Fibroblast of lung (primary cell): ENCODE measurements around the gene MICAL3. TPM values are rescaled to one million over a fixed set of nuclear protein-coding genes. Genes with fewer than 3 reads are reported as not detected.
A peak's percentile ranks its signal among the peaks of the same experiment; 100 is the strongest.

Source experiments
- DNase-seq, 2 donors: peaks; one replicate each; pipeline versions ENCODE4 v3.0.0 to v3.0.0-alpha.2; 2010; ENCODE audit warnings: low read depth in 2 of 2
- H2AFZ ChIP-seq: 2 replicates; pipeline ENCODE4 v1.5.1; 2012; ENCODE audit warnings: low read length, control low read depth, inconsistent platforms
- H3K27ac ChIP-seq: 2 replicates; pipeline ENCODE4 v1.5.1; 2011; ENCODE audit warnings: low read length, control low read depth; ENCODE audit not compliant: insufficient read depth
- H3K27me3 ChIP-seq: 2 replicates; pipeline ENCODE4 v1.5.1; 2011; ENCODE audit warnings: mild to moderate bottlenecking, low read length; ENCODE audit not compliant: control insufficient read depth, insufficient read depth
- H3K36me3 ChIP-seq: 2 replicates; pipeline ENCODE4 v1.5.1; 2011; ENCODE audit warnings: low read length; ENCODE audit not compliant: control insufficient read depth, insufficient read depth
- H3K4me1 ChIP-seq: 2 replicates; pipeline ENCODE4 v1.5.1; 2011; ENCODE audit warnings: low read length; ENCODE audit not compliant: control insufficient read depth, insufficient read depth; ENCODE audit errors: extremely low read depth
- H3K4me2 ChIP-seq: 2 replicates; pipeline ENCODE4 v1.5.1; 2011; ENCODE audit warnings: low read length, control low read depth; ENCODE audit not compliant: insufficient read depth; ENCODE audit errors: extremely low read depth
- H3K4me3 ChIP-seq, 4 experiments: fragments of 200-600 bp in 1 of 4; sonication (generic) in 1 of 4; replicated peaks in 1 of 4; 2 replicates each; pipeline ENCODE4 v1.5.1; 2011 to 2016; ENCODE audit warnings: low read length in 4 of 4, low read depth in 3 of 4, mild to moderate bottlenecking in 3 of 4, control low read depth in 2 of 4, inconsistent platforms in 1 of 4, mixed read lengths in 1 of 4; ENCODE audit not compliant: insufficient read depth in 1 of 4; ENCODE audit errors: control extremely low read depth in 1 of 4
- H3K79me2 ChIP-seq: 2 replicates; pipeline ENCODE4 v1.5.1; 2012; ENCODE audit warnings: mild to moderate bottlenecking, low read length, inconsistent platforms; ENCODE audit not compliant: control insufficient read depth, insufficient read depth
- H3K9ac ChIP-seq: 2 replicates; pipeline ENCODE4 v1.5.1; 2011; ENCODE audit warnings: mild to moderate bottlenecking, low read length, control low read depth; ENCODE audit not compliant: insufficient read depth
- H3K9me3 ChIP-seq: 2 replicates; pipeline ENCODE4 v1.5.1; 2012; ENCODE audit warnings: low read depth, low read length; ENCODE audit not compliant: control insufficient read depth, insufficient read depth
- H4K20me1 ChIP-seq: 2 replicates; pipeline ENCODE4 v1.5.1; 2011; ENCODE audit warnings: low read length; ENCODE audit not compliant: control insufficient read depth, insufficient read depth; ENCODE audit errors: extremely low read depth
- CTCF ChIP-seq, 2 donors: IDR thresholded peaks in 1 of 2; conservative IDR thresholded peaks in 1 of 2; 1 replicate in 1 of 2; 2 replicates in 1 of 2; pipeline ENCODE4 v1.5.1; 2011 to 2012; ENCODE audit warnings: low read length in 2 of 2, control low read depth in 1 of 2, inconsistent platforms in 1 of 2, low read depth in 1 of 2, mild to moderate bottlenecking in 1 of 2
- EZH2 ChIP-seq: IDR thresholded peaks from 2 replicates; pipeline ENCODE4 v1.5.1; 2012; ENCODE audit warnings: low read length, control low read depth, mild to moderate bottlenecking; ENCODE audit errors: missing control alignments
- polyA plus RNA-seq, 2 donors: library from polyadenylated mRNA; depleted of rRNA in 1 of 2; stranded (reverse) in 1 of 2; unstranded in 1 of 2; fragments of >200 nt; gene quantifications; 2 replicates each; pipeline ENCODE4 v1.2.1, GENCODE V29; 2011 to 2012; ENCODE audit warnings: missing spikeins in 1 of 2
- total RNA-seq: library from RNA; depleted of rRNA; stranded (reverse); fragments of >200 nt; gene quantifications from 2 replicates; pipeline ENCODE4 v1.2.1, GENCODE V29; 2014

Gene MICAL3
- total and polyA plus RNA-seq, 2 donors (not counting 1 experiment from before 2014, with no cell fraction given), result 10.8 to 22.6 TPM

GRCh38 chr22:17842386-17842785 lies 182.0 kb downstream of the MICAL3 start:
- no peak overlapping the region for H3K9ac ChIP-seq
- peak overlapping the region; percentile 64 for H3K4me2 ChIP-seq
- no peak overlapping the region for H3K4me3 ChIP-seq
- no peak for DNase-seq
- H3K27ac ChIP-seq, result no peak overlapping the region
- H3K4me1 ChIP-seq, result peaks cover 2% of the 10 kb centered on the region
- no peaks in the 10 kb centered on the region for H3K27me3 ChIP-seq
- H3K36me3 ChIP-seq, result no peaks in the 10 kb centered on the region
- no peak for TF ChIP-seq EZH2
- no peak for TF ChIP-seq CTCF (conservative IDR thresholded peaks at IDR 0.05 in 1 of 2, IDR thresholded peaks at IDR 0.05 in 1 of 2; ENCODE audit: low read depth in 1 of 2, low read length in 2 of 2)
- no peaks in the 10 kb centered on the region for H3K9me3 ChIP-seq
- no peaks in the 10 kb centered on the region for H4K20me1 ChIP-seq
- H3K79me2 ChIP-seq, result no peaks in the 10 kb centered on the region
- H2AFZ ChIP-seq, result no peak overlapping the region

DNA sequence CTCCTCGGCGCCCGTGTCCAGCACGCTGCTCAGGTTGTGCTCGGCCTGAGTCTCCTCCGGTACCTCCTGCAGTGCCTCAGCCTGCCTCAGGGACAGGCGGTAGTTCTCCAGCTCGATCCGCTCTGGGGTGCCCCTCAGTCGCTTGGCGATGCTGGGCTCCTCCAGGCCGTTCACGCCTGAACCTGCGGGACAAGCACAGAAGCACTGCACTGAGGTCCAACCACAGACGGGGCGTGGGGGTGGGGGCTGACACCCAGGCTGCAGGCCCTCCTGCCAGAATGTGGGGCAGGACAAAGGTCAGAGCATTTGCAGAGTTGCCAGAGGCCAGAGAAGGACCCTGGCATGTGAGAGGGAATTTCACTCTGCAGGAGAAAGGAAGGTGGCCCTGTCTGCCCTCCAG lies 182.5 kb downstream of the MICAL3 start:
- Histone ChIP-seq H2AFZ (no peak overlapping the region), H3K27ac (no peak overlapping the region), H3K4me3 (no peak overlapping the region), H3K79me2 (no peaks in the 10 kb centered on the region), H3K9ac (no peak overlapping the region), H3K4me2 (no peak overlapping the region), H3K36me3 (peaks cover 2% of the 10 kb centered on the region), H3K27me3 (no peaks in the 10 kb centered on the region), H4K20me1 (no peaks in the 10 kb centered on the region), H3K9me3 (no peaks in the 10 kb centered on the region), H3K4me1 (peaks cover 2% of the 10 kb centered on the region)
- DNase-seq, result no peak
- TF ChIP-seq CTCF (conservative IDR thresholded peaks at IDR 0.05 in 1 of 2, IDR thresholded peaks at IDR 0.05 in 1 of 2; ENCODE audit: low read depth in 1 of 2, low read length in 2 of 2), result no peak
- no peak for TF ChIP-seq EZH2

DNA sequence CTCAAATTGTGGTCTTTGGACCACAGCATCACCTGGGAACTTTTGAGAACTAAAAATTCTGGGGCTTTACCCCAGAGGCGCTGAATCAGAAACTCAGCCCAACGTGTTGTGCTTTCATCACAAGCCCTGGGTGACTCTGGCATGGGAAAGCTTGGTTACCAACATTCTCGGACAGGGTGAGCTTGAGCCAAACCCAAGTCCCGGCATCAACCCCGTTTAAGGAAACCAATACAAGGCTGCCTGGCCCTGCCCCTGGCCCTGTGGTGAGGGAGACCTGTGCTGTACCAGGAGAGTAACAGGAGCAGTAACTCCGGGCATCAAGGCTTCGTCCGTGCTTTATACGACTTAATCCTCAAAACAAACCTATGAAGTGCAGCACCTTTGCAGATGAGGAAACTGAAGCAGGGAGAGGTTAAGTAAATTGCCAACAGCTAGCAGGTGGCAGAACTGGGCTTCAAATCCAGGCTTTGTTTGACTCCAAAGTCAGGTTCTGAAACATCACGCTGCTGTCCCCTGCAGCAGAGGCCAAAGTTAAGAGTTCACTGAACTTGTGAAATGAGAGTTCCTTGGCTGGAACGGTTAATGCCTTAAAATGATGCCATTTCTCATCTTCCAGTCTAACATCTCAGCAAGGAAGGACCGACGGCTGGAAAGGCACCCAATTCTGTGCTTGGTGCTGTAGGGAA lies 186.0 kb downstream of the MICAL3 start:
- Histone ChIP-seq H2AFZ (no peak overlapping the region), H3K79me2 (no peaks in the 10 kb centered on the region), H3K27ac (no peak overlapping the region), H3K4me1 (no peaks in the 10 kb centered on the region), H3K27me3 (no peaks in the 10 kb centered on the region), H3K4me2 (no peak overlapping the region), H3K9me3 (no peaks in the 10 kb centered on the region), H3K4me3 (no peak overlapping the region), H4K20me1 (no peaks in the 10 kb centered on the region), H3K9ac (no peak overlapping the region), H3K36me3 (peaks cover 2% of the 10 kb centered on the region)
- TF ChIP-seq EZH2 (no peak), CTCF (conservative IDR thresholded peaks at IDR 0.05 in 1 of 2, IDR thresholded peaks at IDR 0.05 in 1 of 2; ENCODE audit: low read depth in 1 of 2, low read length in 2 of 2) (no peak)
- no peak for DNase-seq
